H1 (cell line): ENCODE measurements around the gene ITPRIPL2. TPM values are rescaled to one million over a fixed set of nuclear protein-coding genes. Genes with fewer than 3 reads are reported as not detected.

Experiments
- EZH2 ChIP-seq: fragments of 200-600 bp; sonication (generic); IDR thresholded peaks from 2 replicates; pipeline ENCODE4 v1.7.1; 2012; ENCODE audit warnings: low read depth, mild to moderate bottlenecking, moderate library complexity, low read length, inconsistent platforms; ENCODE audit not compliant: severe bottlenecking
- NRF1 ChIP-seq: IDR thresholded peaks from 2 replicates; pipeline ENCODE4 v1.6.1; 2011; ENCODE audit warnings: mild to moderate bottlenecking, low read depth, low read length, improper control_type of control experiment
- RBBP5 ChIP-seq: IDR thresholded peaks from 2 replicates; pipeline ENCODE4 v1.7.1; 2012; ENCODE audit warnings: low read depth, mild to moderate bottlenecking, inconsistent platforms, low read length, moderate library complexity, borderline replicate concordance
- SP1 ChIP-seq: IDR thresholded peaks from 2 replicates; pipeline ENCODE4 v1.6.1; 2011; ENCODE audit warnings: low read depth, low read length
- TAF1 ChIP-seq: IDR thresholded peaks from 2 replicates; pipeline ENCODE4 v1.6.1; 2011; ENCODE audit warnings: mild to moderate bottlenecking, low read depth, low read length
- polyA plus RNA-seq, 7 experiments: library from polyadenylated mRNA; depleted of rRNA in 3 of 7; stranded (reverse) in 5 of 7; unstranded in 2 of 7; fragments of >200 nt in 5 of 7; fragments of 200-250 nt in 2 of 7; gene quantifications; 1 replicate in 5 of 7; 2 replicates in 1 of 7; 4 replicates in 1 of 7; pipeline versions ENCODE4 v1.2.1 to v1.2.3, GENCODE V29; 2011 to 2013; ENCODE audit warnings: missing spikeins in 2 of 7, mixed read lengths in 2 of 7
- total RNA-seq: library from RNA; stranded (reverse); fragmentation: NEBNext Ultra II Directional; extraction: Animal tissue kit (Norgen Biotek cat#: 25700); gene quantifications from 2 replicates; pipeline ENCODE4 v1.2.1, GENCODE V29; 2021
- TF ChIP-seq, protein P1 (sequence below): IDR thresholded peaks from 2 replicates; pipeline ENCODE4 v1.6.1; 2011; ENCODE audit warnings: low read length, improper control_type of control experiment

The ITPRIPL2 gene
- total and polyA plus RNA-seq, 2 of the 8 experiments (the other 6 are each of a cell fraction or from before 2014, with no cell fraction given), result 1.1 to 3.4 TPM

DNA sequence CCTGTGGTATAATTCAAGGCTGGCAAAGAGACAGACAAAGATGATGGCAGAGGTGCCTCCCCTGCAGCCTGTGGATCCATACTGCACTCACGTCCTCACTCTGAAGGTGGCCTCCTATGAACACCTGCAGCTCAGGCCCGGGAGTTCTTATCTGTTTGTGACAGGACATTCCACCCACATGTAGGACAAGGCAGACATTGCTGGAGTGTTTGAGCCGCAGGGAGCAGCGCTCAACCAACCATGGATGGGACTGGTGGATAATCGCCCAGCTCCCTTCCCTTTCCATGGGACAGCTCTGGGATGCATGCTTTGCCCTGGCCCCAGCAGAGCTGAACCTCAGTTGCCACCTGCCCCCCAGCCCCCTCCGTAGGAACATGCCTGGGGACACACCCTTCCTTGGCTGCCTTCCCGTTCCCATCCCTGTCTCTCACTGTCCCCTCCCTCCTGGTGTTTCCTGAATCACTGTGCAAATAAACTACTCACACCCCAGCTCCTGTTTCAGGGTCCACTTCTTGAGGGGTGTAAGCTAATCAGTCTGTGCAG is 22.2 kb downstream of the ITPRIPL2 start (continued):
- TF ChIP-seq, protein P1, sequence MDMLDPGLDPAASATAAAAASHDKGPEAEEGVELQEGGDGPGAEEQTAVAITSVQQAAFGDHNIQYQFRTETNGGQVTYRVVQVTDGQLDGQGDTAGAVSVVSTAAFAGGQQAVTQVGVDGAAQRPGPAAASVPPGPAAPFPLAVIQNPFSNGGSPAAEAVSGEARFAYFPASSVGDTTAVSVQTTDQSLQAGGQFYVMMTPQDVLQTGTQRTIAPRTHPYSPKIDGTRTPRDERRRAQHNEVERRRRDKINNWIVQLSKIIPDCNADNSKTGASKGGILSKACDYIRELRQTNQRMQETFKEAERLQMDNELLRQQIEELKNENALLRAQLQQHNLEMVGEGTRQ, result no peak
- no peak for TF ChIP-seq SP1
- TF ChIP-seq RBBP5, result no peak
- no peak for TF ChIP-seq EZH2
- TF ChIP-seq NRF1, result no peak
- no peak for TF ChIP-seq TAF1
